Astrocyte (in vitro differentiated cells and primary cell): ENCODE results near the gene IGF2BP2. TPM values are rescaled to one million over a fixed set of nuclear protein-coding genes. Genes with fewer than 3 reads are reported as not detected.

ENCODE experiments used
- DNase-seq: peaks from one replicate; pipeline ENCODE4 v3.0.0-alpha.2; 2010; ENCODE audit warnings: low read depth
- FAIRE-seq: peaks from 2 replicates; lab custom pipeline; 2011; peaks lifted over from hg19 to GRCh38; lab: Jason Lieb, UNC
- H2AFZ ChIP-seq: 2 replicates; pipeline ENCODE4 v1.6.0; 2012; ENCODE audit warnings: low read depth, low read length, inconsistent platforms
- H3K27ac ChIP-seq: 2 replicates; pipeline ENCODE4 v1.5.1; 2011; ENCODE audit warnings: low read depth, low read length, inconsistent platforms
- H3K27me3 ChIP-seq: 2 replicates; pipeline ENCODE4 v1.6.0; 2011; ENCODE audit warnings: low read length, inconsistent platforms; ENCODE audit not compliant: insufficient read depth
- H3K36me3 ChIP-seq: 2 replicates; pipeline ENCODE4 v1.5.1; 2011; ENCODE audit warnings: low read length, inconsistent platforms; ENCODE audit not compliant: insufficient read depth
- H3K4me1 ChIP-seq: 2 replicates; pipeline ENCODE4 v1.5.1; 2011; ENCODE audit warnings: low read length, inconsistent platforms; ENCODE audit not compliant: insufficient read depth
- H3K4me2 ChIP-seq: 2 replicates; pipeline ENCODE4 v1.6.0; 2012; ENCODE audit warnings: low read length, inconsistent platforms
- H3K4me3 ChIP-seq: 2 replicates; pipeline ENCODE4 v1.5.1; 2011; ENCODE audit warnings: low read depth, mild to moderate bottlenecking, low read length, inconsistent platforms; ENCODE audit not compliant: insufficient read depth
- H3K79me2 ChIP-seq: 2 replicates; pipeline ENCODE4 v1.6.0; 2012; ENCODE audit warnings: mild to moderate bottlenecking, low read length, inconsistent platforms; ENCODE audit not compliant: insufficient read depth
- H3K9ac ChIP-seq: 2 replicates; pipeline ENCODE4 v1.6.0; 2012; ENCODE audit warnings: mild to moderate bottlenecking, low read length, inconsistent platforms
- H3K9me3 ChIP-seq: 2 replicates; pipeline ENCODE4 v1.5.1; 2012; ENCODE audit warnings: low read depth, mild to moderate bottlenecking, low read length, inconsistent platforms; ENCODE audit not compliant: insufficient read depth
- H4K20me1 ChIP-seq: 2 replicates; pipeline ENCODE4 v1.6.0; 2012; ENCODE audit warnings: low read length, inconsistent platforms; ENCODE audit not compliant: insufficient read depth
- H3K27ac Mint-ChIP-seq: one replicate; pipeline ENCODE4 v1.8.0; 2021; ENCODE audit warnings: mild to moderate bottlenecking, mixed read lengths; ENCODE audit not compliant: unreplicated experiment
- H3K27me3 Mint-ChIP-seq: one replicate; pipeline ENCODE4 v1.8.0; 2021; ENCODE audit warnings: low read depth, mixed read lengths; ENCODE audit not compliant: unreplicated experiment
- H3K36me3 Mint-ChIP-seq: one replicate; pipeline ENCODE4 v1.8.0; 2021; ENCODE audit warnings: low read depth, mixed read lengths; ENCODE audit not compliant: unreplicated experiment
- H3K4me1 Mint-ChIP-seq: one replicate; pipeline ENCODE4 v1.8.0; 2021; ENCODE audit warnings: low read depth, mixed read lengths; ENCODE audit not compliant: unreplicated experiment
- H3K4me3 Mint-ChIP-seq: one replicate; pipeline ENCODE4 v1.8.0; 2021; ENCODE audit warnings: mild to moderate bottlenecking, moderate library complexity, mixed read lengths; ENCODE audit not compliant: unreplicated experiment
- H3K9me3 Mint-ChIP-seq: one replicate; pipeline ENCODE4 v1.8.0; 2021; ENCODE audit warnings: mild to moderate bottlenecking, mixed read lengths; ENCODE audit not compliant: unreplicated experiment
- EZH2 ChIP-seq: IDR thresholded peaks from 2 replicates; pipeline ENCODE4 v1.6.1; 2012; ENCODE audit warnings: mild to moderate bottlenecking, low read length, inconsistent platforms; ENCODE audit not compliant: insufficient read depth
- total RNA-seq: library from RNA; stranded (reverse); gene quantifications from 2 replicates; pipeline ENCODE4 v1.2.1, GENCODE V29; 2021
- TF ChIP-seq, protein P1 (sequence below): IDR thresholded peaks from 2 replicates; pipeline ENCODE4 v1.5.1; 2011; ENCODE audit warnings: low read depth, mild to moderate bottlenecking, inconsistent platforms, low read length, moderate library complexity; ENCODE audit not compliant: insufficient read depth

The IGF2BP2 gene
- total RNA-seq, 1 donor from 2014 or later: 162 TPM

DNA sequence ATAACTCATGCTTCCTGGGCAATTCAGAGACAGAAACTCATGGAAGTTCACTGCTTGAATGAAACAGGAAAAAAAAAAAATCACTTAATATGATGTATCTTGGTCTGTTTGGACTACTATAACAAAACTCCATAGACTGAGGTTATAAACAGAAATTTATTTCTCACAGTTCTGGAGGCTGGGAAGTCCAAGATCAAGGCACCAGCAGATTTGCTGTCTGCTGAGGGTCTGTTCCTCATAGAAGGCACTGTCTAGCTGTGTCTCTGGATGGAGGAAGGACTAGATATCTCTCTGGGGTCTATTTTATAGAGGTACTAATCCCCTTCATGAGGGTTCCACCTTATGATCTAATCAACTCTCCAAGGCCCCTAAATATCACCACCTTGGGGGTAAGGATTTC, 119.3 kb downstream of the IGF2BP2 start:
- DNase-seq: no peak
- Histone ChIP-seq H3K4me2 (no peak overlapping the region), H3K9ac (no peak overlapping the region), H3K79me2 (peaks cover 96% of the 10 kb centered on the region), H2AFZ (no peak overlapping the region), H3K36me3 (no peaks in the 10 kb centered on the region), H4K20me1 (peaks cover 62% of the 10 kb centered on the region), H3K9me3 (no peaks in the 10 kb centered on the region), H3K27ac (no peak overlapping the region), H3K4me3 (no peak overlapping the region), H3K27me3 (no peaks in the 10 kb centered on the region), H3K4me1 (peaks cover 4% of the 10 kb centered on the region)
- H3K9me3 Mint-ChIP-seq: no peaks in the 10 kb centered on the region
- H3K4me1 Mint-ChIP-seq: peaks cover 45% of the 10 kb centered on the region
- H3K27ac Mint-ChIP-seq: no peak overlapping the region
- H3K27me3 Mint-ChIP-seq: no peaks in the 10 kb centered on the region
- no peak for FAIRE-seq
- no peak overlapping the region for H3K4me3 Mint-ChIP-seq
- TF ChIP-seq, protein P1, sequence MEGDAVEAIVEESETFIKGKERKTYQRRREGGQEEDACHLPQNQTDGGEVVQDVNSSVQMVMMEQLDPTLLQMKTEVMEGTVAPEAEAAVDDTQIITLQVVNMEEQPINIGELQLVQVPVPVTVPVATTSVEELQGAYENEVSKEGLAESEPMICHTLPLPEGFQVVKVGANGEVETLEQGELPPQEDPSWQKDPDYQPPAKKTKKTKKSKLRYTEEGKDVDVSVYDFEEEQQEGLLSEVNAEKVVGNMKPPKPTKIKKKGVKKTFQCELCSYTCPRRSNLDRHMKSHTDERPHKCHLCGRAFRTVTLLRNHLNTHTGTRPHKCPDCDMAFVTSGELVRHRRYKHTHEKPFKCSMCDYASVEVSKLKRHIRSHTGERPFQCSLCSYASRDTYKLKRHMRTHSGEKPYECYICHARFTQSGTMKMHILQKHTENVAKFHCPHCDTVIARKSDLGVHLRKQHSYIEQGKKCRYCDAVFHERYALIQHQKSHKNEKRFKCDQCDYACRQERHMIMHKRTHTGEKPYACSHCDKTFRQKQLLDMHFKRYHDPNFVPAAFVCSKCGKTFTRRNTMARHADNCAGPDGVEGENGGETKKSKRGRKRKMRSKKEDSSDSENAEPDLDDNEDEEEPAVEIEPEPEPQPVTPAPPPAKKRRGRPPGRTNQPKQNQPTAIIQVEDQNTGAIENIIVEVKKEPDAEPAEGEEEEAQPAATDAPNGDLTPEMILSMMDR: no peak
- no peak for TF ChIP-seq EZH2
- H3K36me3 Mint-ChIP-seq: peaks cover 3% of the 10 kb centered on the region

DNA sequence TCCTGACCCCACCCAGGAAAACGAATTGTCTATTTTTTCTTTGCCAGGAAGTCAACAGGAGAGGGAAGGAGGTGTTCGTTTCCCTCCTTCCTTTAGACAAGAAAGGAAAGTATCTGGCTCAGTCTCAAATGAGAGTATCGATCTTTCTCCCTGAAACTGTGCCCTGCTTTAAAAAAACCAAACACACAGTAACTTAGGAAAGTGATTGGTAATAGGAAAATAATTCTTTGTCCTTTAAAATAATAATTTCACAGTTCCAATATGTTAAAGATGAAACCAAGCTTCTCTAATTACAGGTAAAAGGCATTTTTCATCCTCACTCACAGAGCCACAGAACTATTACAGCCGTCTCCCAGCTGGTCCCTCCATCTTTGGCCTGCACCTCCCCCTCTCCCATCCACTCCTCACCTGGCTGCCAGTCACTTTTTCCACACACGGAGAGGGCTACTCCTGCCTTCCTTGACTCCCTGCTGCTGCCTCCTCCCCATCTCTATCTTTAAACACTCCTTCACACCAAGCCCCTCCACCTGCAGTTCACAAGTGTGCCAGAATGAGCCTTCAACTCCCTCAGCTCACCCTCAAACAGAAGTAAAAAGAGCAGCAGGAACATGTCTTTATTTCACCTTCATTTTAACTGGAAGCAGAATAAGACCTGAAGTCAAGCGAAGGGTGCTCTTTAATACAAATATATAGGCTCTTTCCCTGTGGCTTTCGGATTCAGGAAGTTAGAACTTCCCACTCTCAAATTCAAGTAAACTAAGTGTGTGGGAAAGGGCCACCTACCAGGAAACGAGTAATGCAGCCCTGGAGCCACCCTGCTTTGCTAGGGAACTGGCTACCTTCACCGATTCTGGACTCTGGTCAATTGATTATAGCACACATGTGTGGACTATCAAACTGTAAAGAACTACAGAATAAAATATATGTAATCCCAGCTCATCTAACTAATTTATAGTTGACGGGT, 122.3 kb downstream of the IGF2BP2 start:
- peaks cover 97% of the 10 kb centered on the region for H3K79me2 ChIP-seq
- no peak for TF ChIP-seq EZH2
- TF ChIP-seq, protein P1: no peak

More for the DNA sequence above, 122.3 kb downstream of the IGF2BP2 start:
- Mint-ChIP-seq H3K27ac (peak overlapping the region; percentile 68), H3K4me1 (peaks cover 31% of the 10 kb centered on the region), H3K27me3 (no peaks in the 10 kb centered on the region), H3K4me3 (peak overlapping the region; percentile 6), H3K9me3 (no peaks in the 10 kb centered on the region), H3K36me3 (peaks cover 6% of the 10 kb centered on the region)
- H3K4me3 ChIP-seq: no peak overlapping the region
- H3K27ac ChIP-seq: no peak overlapping the region
- no peak overlapping the region for H2AFZ ChIP-seq
- no peak overlapping the region for H3K9ac ChIP-seq
- H3K4me2 ChIP-seq: peak overlapping the region; percentile 35
- no peaks in the 10 kb centered on the region for H3K9me3 ChIP-seq
- H3K36me3 ChIP-seq: no peaks in the 10 kb centered on the region
- FAIRE-seq: no peak
- H3K27me3 ChIP-seq: no peaks in the 10 kb centered on the region
- H4K20me1 ChIP-seq: peaks cover 50% of the 10 kb centered on the region
- no peak for DNase-seq
- peaks cover 4% of the 10 kb centered on the region for H3K4me1 ChIP-seq
